Measurements from ENCODE around the gene CKAP2L. TPM values are rescaled to one million over a fixed set of nuclear protein-coding genes. Genes with fewer than 3 reads are reported as not detected.
"Not testable (repeated sequence)": the region's sequence is repeated elsewhere in the genome, so short reads cannot be mapped to it uniquely, and the experiment has no call there.

CKAP2L gene
- total RNA-seq, 1 donor from 2014 or later: 8.9 TPM

DNA sequence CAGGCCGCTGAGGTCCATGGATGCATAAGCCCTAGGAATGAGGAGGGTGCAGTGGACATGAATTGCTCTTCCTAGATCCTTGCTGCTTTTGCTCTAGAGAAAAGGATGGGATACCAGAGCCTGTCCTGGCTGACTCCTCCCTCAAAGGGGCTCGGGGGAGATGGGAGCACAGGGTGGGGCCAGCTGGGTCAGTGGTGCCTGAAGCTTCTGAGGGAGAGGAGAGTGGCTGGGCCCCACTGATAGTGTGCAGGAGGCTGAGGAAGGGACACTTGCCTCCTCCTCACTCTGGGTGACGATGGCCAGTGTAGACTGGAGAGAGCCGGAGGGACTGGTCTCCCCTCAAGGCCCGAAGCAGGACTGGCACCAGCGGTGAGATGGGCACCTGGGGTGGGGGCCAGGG is 43.6 kb downstream of the CKAP2L start, which contains the start of gene NT5DC4:
NT5DC4 (plus strand) TSS at position 236 of the 400 bp plus-strand sequence; CDS start at position 296, 60 bp downstream.
- Mint-ChIP-seq H3K4me3 (no peak within 1 kb of the TSS), H3K27ac (no peak within 1 kb of the TSS), H3K4me1 (no peaks in the 10 kb centered on the region), H3K27me3 (ENCODE audit: low read depth) (peaks cover 9% of the 10 kb centered on the region), H3K36me3 (no peaks in the 10 kb centered on the region), H3K9me3 (peaks cover 3% of the 10 kb centered on the region)
- TF ChIP-seq, protein P1, sequence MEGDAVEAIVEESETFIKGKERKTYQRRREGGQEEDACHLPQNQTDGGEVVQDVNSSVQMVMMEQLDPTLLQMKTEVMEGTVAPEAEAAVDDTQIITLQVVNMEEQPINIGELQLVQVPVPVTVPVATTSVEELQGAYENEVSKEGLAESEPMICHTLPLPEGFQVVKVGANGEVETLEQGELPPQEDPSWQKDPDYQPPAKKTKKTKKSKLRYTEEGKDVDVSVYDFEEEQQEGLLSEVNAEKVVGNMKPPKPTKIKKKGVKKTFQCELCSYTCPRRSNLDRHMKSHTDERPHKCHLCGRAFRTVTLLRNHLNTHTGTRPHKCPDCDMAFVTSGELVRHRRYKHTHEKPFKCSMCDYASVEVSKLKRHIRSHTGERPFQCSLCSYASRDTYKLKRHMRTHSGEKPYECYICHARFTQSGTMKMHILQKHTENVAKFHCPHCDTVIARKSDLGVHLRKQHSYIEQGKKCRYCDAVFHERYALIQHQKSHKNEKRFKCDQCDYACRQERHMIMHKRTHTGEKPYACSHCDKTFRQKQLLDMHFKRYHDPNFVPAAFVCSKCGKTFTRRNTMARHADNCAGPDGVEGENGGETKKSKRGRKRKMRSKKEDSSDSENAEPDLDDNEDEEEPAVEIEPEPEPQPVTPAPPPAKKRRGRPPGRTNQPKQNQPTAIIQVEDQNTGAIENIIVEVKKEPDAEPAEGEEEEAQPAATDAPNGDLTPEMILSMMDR (IDR thresholded peaks at IDR 0.05; ENCODE audit: unreplicated experiment): no peak
- no peak for DNase-seq (ENCODE audit: low spot score in 2 of 2, unreplicated experiment in 2 of 2)

GRCh38 chr2:112718863-112719370 is 45.5 kb downstream of the CKAP2L start:
- no peaks in the 10 kb centered on the region for H3K4me1 Mint-ChIP-seq
- no peak for DNase-seq (ENCODE audit: low spot score in 2 of 2, unreplicated experiment in 2 of 2)
- H3K36me3 Mint-ChIP-seq: no peaks in the 10 kb centered on the region
- H3K4me3 Mint-ChIP-seq: no peak overlapping the region
- H3K9me3 Mint-ChIP-seq: peaks cover 3% of the 10 kb centered on the region
- H3K27me3 Mint-ChIP-seq (ENCODE audit: low read depth): peaks cover 9% of the 10 kb centered on the region
- TF ChIP-seq, protein P1 (IDR thresholded peaks at IDR 0.05; ENCODE audit: unreplicated experiment): no peak
- H3K27ac Mint-ChIP-seq: no peak overlapping the region

GRCh38 chr2:112716826-112717352 is 47.5 kb downstream of the CKAP2L start:
- H3K4me1 Mint-ChIP-seq; H3K4me3 Mint-ChIP-seq; H3K27ac Mint-ChIP-seq; H3K36me3 Mint-ChIP-seq; H3K9me3 Mint-ChIP-seq; DNase-seq (ENCODE audit: low spot score in 2 of 2, unreplicated experiment in 2 of 2): not testable (repeated sequence)
- H3K27me3 Mint-ChIP-seq (ENCODE audit: low read depth): peaks cover 19% of the 10 kb centered on the region

- peaks cover 19% of the 10 kb centered on the region for H3K27me3 Mint-ChIP-seq (ENCODE audit: low read depth)
- H3K36me3 Mint-ChIP-seq; H3K4me1 Mint-ChIP-seq; H3K27ac Mint-ChIP-seq; H3K9me3 Mint-ChIP-seq; H3K4me3 Mint-ChIP-seq; DNase-seq (ENCODE audit: low spot score in 2 of 2, unreplicated experiment in 2 of 2): not testable (repeated sequence)
These were observed 48.3 kb downstream of the CKAP2L start for GRCh38 chr2:112716094-112716493.

GRCh38 chr2:112714836-112715631 is 49.4 kb downstream of the CKAP2L start:
- no peak for DNase-seq (ENCODE audit: low spot score in 2 of 2, unreplicated experiment in 2 of 2)
- H3K4me1 Mint-ChIP-seq: no peaks in the 10 kb centered on the region
- no peak overlapping the region for H3K4me3 Mint-ChIP-seq
- peaks cover 21% of the 10 kb centered on the region for H3K27me3 Mint-ChIP-seq (ENCODE audit: low read depth)
- H3K9me3 Mint-ChIP-seq: peaks cover 3% of the 10 kb centered on the region
- H3K27ac Mint-ChIP-seq: no peak overlapping the region
- TF ChIP-seq, protein P1 (IDR thresholded peaks at IDR 0.05; ENCODE audit: unreplicated experiment): no peak
- no peaks in the 10 kb centered on the region for H3K36me3 Mint-ChIP-seq

DNA sequence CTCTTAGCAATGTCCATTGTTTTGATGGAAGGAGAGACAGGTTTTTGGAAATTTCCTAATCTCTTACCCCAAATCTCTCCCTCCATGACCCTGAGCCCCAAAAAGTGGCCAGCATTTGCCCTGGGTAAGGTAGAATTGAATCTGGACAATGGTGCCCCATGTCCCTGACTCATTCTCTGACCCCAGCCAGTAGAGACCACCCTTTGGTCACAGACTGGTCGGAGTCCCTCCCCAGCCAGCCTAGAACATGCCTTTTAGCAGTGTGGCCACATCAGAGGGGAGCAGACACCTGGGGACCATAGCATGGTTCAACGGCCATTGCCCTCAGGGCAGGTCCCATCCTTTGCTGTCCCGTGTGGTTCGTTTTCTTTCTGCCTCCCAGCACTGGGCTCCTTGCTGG is 50.1 kb downstream of the CKAP2L start:
- no peak for DNase-seq (ENCODE audit: low spot score in 2 of 2, unreplicated experiment in 2 of 2)
- Mint-ChIP-seq H3K27me3 (ENCODE audit: low read depth) (peaks cover 22% of the 10 kb centered on the region), H3K4me1 (no peaks in the 10 kb centered on the region)

More for the DNA sequence above, 50.1 kb downstream of the CKAP2L start:
- TF ChIP-seq, protein P1 (IDR thresholded peaks at IDR 0.05; ENCODE audit: unreplicated experiment): no peak
- Mint-ChIP-seq H3K9me3 (peaks cover 3% of the 10 kb centered on the region), H3K36me3 (no peaks in the 10 kb centered on the region), H3K27ac (no peak overlapping the region), H3K4me3 (no peak overlapping the region)
